Smooth muscle cell (in vitro differentiated cells): ENCODE data around the gene BLVRA. TPM values are rescaled to one million over a fixed set of nuclear protein-coding genes. Genes with fewer than 3 reads are reported as not detected.
"Not testable (repeated sequence)": the region's sequence is repeated elsewhere in the genome, so short reads cannot be mapped to it uniquely, and the experiment has no call there.

Experiments
- DNase-seq: peaks from one replicate; lab custom pipeline; 2025; ENCODE audit not compliant: unreplicated experiment; lab: John Stamatoyannopoulos, UW
- H2AFZ ChIP-seq: fragments of 200-600 bp; sonication (generic); 2 replicates; pipeline ENCODE4 v1.6.0; 2016; ENCODE audit warnings: antibody characterized with exemption, low read depth, mild to moderate bottlenecking
- H3F3A ChIP-seq: fragments of 200-600 bp; sonication (generic); 2 replicates; pipeline ENCODE4 v1.6.0; 2017; ENCODE audit warnings: antibody characterized with exemption, low read depth
- H3K27ac ChIP-seq: fragments of 200-600 bp; sonication (generic); 2 replicates; pipeline ENCODE4 v1.5.1; 2016; ENCODE audit warnings: low read depth, mild to moderate bottlenecking
- H3K27me3 ChIP-seq: fragments of 200-600 bp; sonication (generic); 2 replicates; pipeline ENCODE4 v1.6.1; 2016; ENCODE audit warnings: low read depth, mild to moderate bottlenecking
- H3K36me3 ChIP-seq: fragments of 200-600 bp; sonication (generic); 2 replicates; pipeline ENCODE4 v1.5.1; 2016; ENCODE audit warnings: low read depth
- H3K4me1 ChIP-seq: fragments of 200-600 bp; sonication (generic); 2 replicates; pipeline ENCODE4 v1.5.1; 2016; ENCODE audit warnings: low read depth
- H3K4me2 ChIP-seq: fragments of 200-600 bp; sonication (generic); 2 replicates; pipeline ENCODE4 v1.6.0; 2016; ENCODE audit warnings: mild to moderate bottlenecking
- H3K4me3 ChIP-seq: fragments of 200-600 bp; sonication (generic); 2 replicates; pipeline ENCODE4 v1.5.1; 2016; ENCODE audit warnings: mild to moderate bottlenecking
- H3K79me2 ChIP-seq: fragments of 200-600 bp; sonication (generic); 2 replicates; pipeline ENCODE4 v1.6.0; 2016; ENCODE audit warnings: low read depth, mild to moderate bottlenecking
- H3K9ac ChIP-seq: fragments of 200-600 bp; sonication (generic); 2 replicates; pipeline ENCODE4 v1.6.0; 2016; ENCODE audit warnings: low read depth
- H3K9me3 ChIP-seq: fragments of 200-600 bp; sonication (generic); replicated peaks from 2 replicates; pipeline ENCODE4 v1.5.1; 2016; ENCODE audit warnings: low read depth
- H4K20me1 ChIP-seq: fragments of 200-600 bp; sonication (generic); 2 replicates; pipeline ENCODE4 v1.6.0; 2016; ENCODE audit warnings: low read depth
- CTCF ChIP-seq: fragments of 200-600 bp; sonication (generic); IDR thresholded peaks from 2 replicates; pipeline ENCODE4 v1.5.1; 2017; ENCODE audit warnings: borderline replicate concordance, mild to moderate bottlenecking, antibody characterized with exemption; ENCODE audit not compliant: insufficient read depth, poor library complexity, severe bottlenecking
- WGBS: methylation state at CpG from one replicate; pipeline ENCODE4 v1.1.7; 2016; ENCODE audit warnings: low lambda C conversion rate; 5-methylcytosine and 5-hydroxymethylcytosine counted together
- polyA plus RNA-seq: library from polyadenylated mRNA; unstranded; fragments of >200 nt; fragmentation: Nextera tagmentation; extraction: Ambion mirVana; gene quantifications from 2 replicates; pipeline ENCODE4 v1.2.1, GENCODE V29; 2016
- total RNA-seq: library from RNA; depleted of rRNA; stranded (reverse); fragments of >200 nt; gene quantifications from 2 replicates; pipeline ENCODE4 v1.2.3, GENCODE V29; 2014

The BLVRA gene
- total and polyA plus RNA-seq, 2 experiments from 2014 or later = 24.6 to 65.4 TPM

- Histone ChIP-seq H3K36me3 (no peaks in the 10 kb centered on the region), H3K27me3 (no peaks in the 10 kb centered on the region), H3F3A (no peaks in the 10 kb centered on the region), H3K79me2 (peaks cover 8% of the 10 kb centered on the region), H3K9me3 (no peaks in the 10 kb centered on the region), H4K20me1 (peaks cover 10% of the 10 kb centered on the region), H3K4me1 (no peaks in the 10 kb centered on the region), H3K4me2 (no peak overlapping the region), H3K4me3 (no peak overlapping the region), H2AFZ (no peak overlapping the region), H3K9ac (no peak overlapping the region), H3K27ac (no peak overlapping the region)
- 83% methylated on average over 10 of the region's 10 CpGs for WGBS
- no peak for TF ChIP-seq CTCF
- no peak for DNase-seq
These were observed 11.4 kb downstream of the BLVRA start for GRCh38 chr7:43769791-43770465.

- Histone ChIP-seq H3K27ac (no peak overlapping the region), H3K79me2 (no peaks in the 10 kb centered on the region), H3K36me3 (no peaks in the 10 kb centered on the region), H3K9me3 (no peaks in the 10 kb centered on the region), H4K20me1 (peaks cover 10% of the 10 kb centered on the region), H3F3A (no peaks in the 10 kb centered on the region), H3K4me3 (no peak overlapping the region), H3K4me1 (no peaks in the 10 kb centered on the region), H3K9ac (no peak overlapping the region), H3K27me3 (no peaks in the 10 kb centered on the region), H2AFZ (no peak overlapping the region), H3K4me2 (no peak overlapping the region)
- TF ChIP-seq CTCF = no peak
- 51% methylated on average over 3 of the region's 3 CpGs for WGBS
- no peak for DNase-seq
These were observed 12.6 kb downstream of the BLVRA start for GRCh38 chr7:43771128-43771527.

DNA sequence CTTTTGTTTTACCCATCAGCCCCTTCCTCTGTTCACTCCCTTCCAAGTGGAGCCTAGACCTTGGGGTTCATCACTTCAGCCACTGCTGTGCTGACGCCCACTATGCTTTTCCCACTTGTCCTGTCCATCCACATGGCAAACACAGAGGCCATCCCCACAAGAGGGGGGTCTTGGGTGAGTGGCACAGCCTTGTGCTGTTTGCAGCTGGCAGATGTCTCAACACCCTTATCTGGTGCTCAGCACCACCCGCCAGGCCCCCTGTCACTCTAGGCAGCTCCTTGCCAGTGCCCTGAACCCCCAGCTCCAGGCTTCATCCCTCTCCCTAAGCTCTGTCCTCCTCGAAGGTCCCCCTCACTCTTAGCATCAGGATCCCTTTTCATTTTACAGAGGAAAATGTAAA lies 13.1 kb downstream of the BLVRA start:
- 84% methylated on average over 3 of the region's 3 CpGs for WGBS
- Histone ChIP-seq H3K36me3 (no peaks in the 10 kb centered on the region), H4K20me1 (peaks cover 8% of the 10 kb centered on the region), H3K27ac (no peak overlapping the region), H3K4me3 (no peak overlapping the region), H3K27me3 (no peaks in the 10 kb centered on the region), H3K9me3 (no peaks in the 10 kb centered on the region), H3K4me2 (no peak overlapping the region), H3K79me2 (no peaks in the 10 kb centered on the region), H2AFZ (no peak overlapping the region), H3K4me1 (no peaks in the 10 kb centered on the region), H3F3A (no peaks in the 10 kb centered on the region), H3K9ac (no peak overlapping the region)
- TF ChIP-seq CTCF = no peak
- DNase-seq = no peak

DNA sequence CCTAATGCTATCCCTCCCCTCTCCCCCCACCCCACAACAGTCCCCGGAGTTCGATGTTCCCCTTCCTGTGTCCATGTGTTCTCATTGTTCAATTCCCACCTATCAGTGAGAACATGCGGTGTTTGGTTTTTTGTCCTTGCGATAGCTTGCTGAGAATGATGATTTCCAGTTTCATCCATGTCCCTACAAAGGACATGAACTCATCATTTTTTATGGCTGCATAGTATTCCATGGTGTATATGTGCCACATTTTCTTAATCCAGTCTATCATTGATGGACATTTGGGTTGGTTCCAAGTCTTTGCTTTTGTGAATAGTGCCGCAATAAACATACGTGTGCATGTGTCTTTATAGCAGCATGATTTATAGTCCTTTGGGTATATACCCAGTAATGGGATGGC lies 14.8 kb downstream of the BLVRA start:
- not testable (repeated sequence) for H3K4me3 ChIP-seq, DNase-seq, H3K27ac ChIP-seq, H4K20me1 ChIP-seq, H3F3A ChIP-seq, H3K4me2 ChIP-seq, H3K27me3 ChIP-seq, H2AFZ ChIP-seq, H3K9ac ChIP-seq, H3K4me1 ChIP-seq, H3K36me3 ChIP-seq, H3K9me3 ChIP-seq, H3K79me2 ChIP-seq
- 90% methylated on average over 6 of the region's 6 CpGs for WGBS

GRCh38 chr7:43775255-43775654 lies 16.8 kb downstream of the BLVRA start:
- not testable (repeated sequence) for H3K79me2 ChIP-seq, H3K4me1 ChIP-seq, DNase-seq, H4K20me1 ChIP-seq, H2AFZ ChIP-seq, H3K27ac ChIP-seq, H3F3A ChIP-seq, H3K36me3 ChIP-seq, H3K9ac ChIP-seq, H3K4me3 ChIP-seq, H3K9me3 ChIP-seq, H3K27me3 ChIP-seq, H3K4me2 ChIP-seq
- WGBS = 91% methylated on average over 2 of the region's 2 CpGs

- H3F3A ChIP-seq, H3K27ac ChIP-seq, H3K9me3 ChIP-seq, H3K9ac ChIP-seq, DNase-seq, H3K4me1 ChIP-seq, H3K4me3 ChIP-seq, H3K36me3 ChIP-seq, H2AFZ ChIP-seq, H3K4me2 ChIP-seq, H4K20me1 ChIP-seq, H3K79me2 ChIP-seq, H3K27me3 ChIP-seq: not testable (repeated sequence)
- 96% methylated on average over 18 of the region's 18 CpGs for WGBS
These were observed 20.0 kb downstream of the BLVRA start for GRCh38 chr7:43778293-43779044.
